ENCODE results near the gene PCYOX1L. TPM values are rescaled to one million over a fixed set of nuclear protein-coding genes. Genes with fewer than 3 reads are reported as not detected.

The PCYOX1L gene
- total and polyA plus RNA-seq, 2 of the 8 experiments (the other 6 are each of a cell fraction or from before 2014, with no cell fraction given) = 6.8 to 17.2 TPM

- H3K4ac ChIP-seq (replicated peaks; ENCODE audit: insufficient read length, low read depth, low read length) = no peak overlapping the region
- H2BK20ac ChIP-seq (ENCODE audit: low read length) = no peak overlapping the region
- H4K8ac ChIP-seq (ENCODE audit: extremely low read depth, insufficient read depth, low read length) = no peak overlapping the region
- no peaks in the 10 kb centered on the region for H3K27me3 ChIP-seq (replicated peaks in 1 of 4; ENCODE audit: control insufficient read depth in 3 of 4, extremely low read depth in 1 of 4, insufficient read depth in 3 of 4, low read length in 3 of 4)
- no peak overlapping the region for H2BK120ac ChIP-seq (replicated peaks; ENCODE audit: low read depth, low read length)
- no peak overlapping the region for H2BK12ac ChIP-seq (ENCODE audit: low read depth, low read length)
- H3K23ac ChIP-seq (ENCODE audit: insufficient read length) = no peak overlapping the region
- CTCF ChIA-PET (ENCODE audit: partially characterized antibody) = interaction anchor here (0.6 to 5.1 kb wide), 13 partner anchors 9 to 193 kb away, joined by 3 to 43 read pairs (median 4); no protein-coding TSS in a partner anchor
- no peak overlapping the region for H2AK5ac ChIP-seq (ENCODE audit: low read depth, low read length)
- no peaks in the 10 kb centered on the region for H3K23me2 ChIP-seq (ENCODE audit: low read depth, low read length)
- no peaks in the 10 kb centered on the region for H3K9me3 ChIP-seq (ENCODE audit: insufficient read depth in 2 of 2, low read depth in 1 of 2, low read length in 1 of 2)
- H3K4me1 ChIP-seq (replicated peaks in 1 of 4; ENCODE audit: control insufficient read depth in 3 of 4, insufficient read depth in 4 of 4, low read length in 3 of 4) = peaks cover 0 to 6% (median 1%) of the 10 kb centered on the region in 4 experiments; a peak in 4 of 7 replicates
- POLR2A ChIA-PET (ENCODE audit: partially characterized antibody) = interaction anchor here (1.5 to 1.9 kb wide), 2 partner anchors 24 to 28 kb away, joined by 4 to 10 read pairs; partner anchors contain the start of gene GRPEL2
- no peak overlapping the region for H3K56ac ChIP-seq (replicated peaks; ENCODE audit: insufficient read length, low read depth, low read length)
- no peaks in the 10 kb centered on the region for H3K79me2 ChIP-seq (ENCODE audit: control insufficient read depth in 1 of 2, insufficient read depth in 2 of 2, low read length in 2 of 2)
- peak overlapping the region; percentile 85 for H2AFZ ChIP-seq (ENCODE audit: low read length)
- 90% methylated on average over 4 of the region's 4 CpGs; no CpG with 5 or more reads in 1 of the 2 experiments for WGBS, 2 experiments (ENCODE audit: extremely low coverage in 1 of 2, insufficient coverage in 1 of 2, insufficient read length in 1 of 2, insufficient replicate concordance in 2 of 2, low coverage in 1 of 2, low lambda C conversion rate in 2 of 2, missing lambda C conversion rate in 1 of 2)
- no peak overlapping the region for H2BK15ac ChIP-seq (ENCODE audit: low read length)
- H3K18ac ChIP-seq (ENCODE audit: extremely low read depth, low read length) = no peak overlapping the region
- no peak overlapping the region for H3K14ac ChIP-seq (ENCODE audit: insufficient read length)
- H2BK5ac ChIP-seq (ENCODE audit: low read depth, low read length) = no peak overlapping the region
- TF ChIP-seq SUZ12 (IDR thresholded peaks at IDR 0.05; ENCODE audit: low read length) (no peak), MAX (IDR thresholded peaks at IDR 0.05) (peak; percentile 36; the same call in 1 of the 2 replicates), USF2 (IDR thresholded peaks at IDR 0.05; ENCODE audit: low read length) (peak; percentile 39; the same call in 1 of the 2 replicates), ZNF274 (IDR thresholded peaks at IDR 0.05; ENCODE audit: borderline replicate concordance, extremely low read depth, low read length) (no peak), POLR2AphosphoS5 (IDR thresholded peaks at IDR 0.05; ENCODE audit: low read depth, low read length) (no peak), SP1 (IDR thresholded peaks at IDR 0.05; ENCODE audit: low read depth, low read length) (0 out of 2 replicates have a peak, but pooled peaks have one; percentile 17), PHF8 (conservative IDR thresholded peaks at IDR 0.05; ENCODE audit: low read depth, low read length) (no peak)
- H3K79me1 ChIP-seq (ENCODE audit: low read depth, low read length) = no peaks in the 10 kb centered on the region
- no peak overlapping the region for H3K4me3 ChIP-seq (ENCODE audit: extremely low read depth in 1 of 4, insufficient read depth in 2 of 4, low read depth in 3 of 4, low read length in 4 of 4)
- H4K20me1 ChIP-seq (replicated peaks in 1 of 2; ENCODE audit: control insufficient read depth in 1 of 2, insufficient read depth in 2 of 2, low read length in 2 of 2) = no peaks in the 10 kb centered on the region
- DNase-seq (ENCODE audit: low read depth in 1 of 2, low spot score in 2 of 2) (no peak), FAIRE-seq (no peak)
- H4K91ac ChIP-seq (replicated peaks; ENCODE audit: insufficient read length, low read length) = no peak overlapping the region
- no peak overlapping the region for H3K4me2 ChIP-seq (ENCODE audit: insufficient read depth in 1 of 2, low read depth in 2 of 2, low read length in 2 of 2)
- H3K9ac ChIP-seq (replicated peaks in 1 of 4; ENCODE audit: extremely low read depth in 1 of 4, low read depth in 3 of 4, low read length in 3 of 4) = no peak overlapping the region
- no peak overlapping the region for H4K5ac ChIP-seq (ENCODE audit: insufficient read length, low read depth, low read length)
- no peaks in the 10 kb centered on the region for H3K36me3 ChIP-seq (ENCODE audit: control insufficient read depth in 2 of 4, insufficient read depth in 4 of 4, low read length in 3 of 4)
- no peak overlapping the region for H3K27ac ChIP-seq (ENCODE audit: low read depth, low read length)
Observed at GRCh38 chr5:149320791-149321330, 37.0 kb upstream of the PCYOX1L start.
